CD4-positive, alpha-beta T cell treated with Interleukin-4 for 1 hour (primary cell): Measurements from ENCODE around the gene SERINC3.

ENCODE experiments used
- DNase-seq, 2 donors: peaks; one replicate each; pipeline ENCODE4 v3.0.0-alpha.2; 2020 to 2022

The SERINC3 gene

DNA sequence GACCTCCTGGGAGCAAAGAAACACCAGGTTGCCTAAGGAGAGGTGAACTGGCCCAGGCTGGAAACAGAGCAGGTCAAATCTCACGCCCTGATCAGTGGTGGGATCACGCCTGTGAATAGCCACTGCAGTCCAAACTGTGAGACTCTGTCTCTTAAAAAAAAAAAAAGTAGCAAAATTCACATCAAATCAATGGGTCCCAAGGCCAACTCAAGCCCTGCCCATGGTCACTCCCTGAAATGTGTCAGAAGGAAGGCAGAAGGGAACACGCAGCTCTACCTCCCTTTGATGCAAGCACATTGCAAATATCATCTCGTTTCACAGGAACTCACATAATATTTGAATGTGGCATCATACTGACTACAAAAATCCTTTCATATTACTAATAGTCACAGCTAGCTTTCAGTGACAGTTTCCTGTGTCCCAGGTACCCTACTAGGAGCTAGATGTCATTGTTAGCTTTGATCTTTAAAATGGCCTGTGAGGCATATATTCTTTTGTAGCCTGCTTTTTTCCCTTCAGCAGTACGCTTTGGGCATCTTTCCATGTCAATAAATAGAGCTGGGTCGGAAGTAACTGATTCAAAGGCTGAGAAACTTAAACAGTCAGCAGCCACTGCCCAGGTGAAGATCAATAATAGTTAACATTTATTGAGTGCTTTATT is 60.6 kb downstream of the SERINC3 start:
- DNase-seq: no peak

GRCh38 chr20:44460795-44461141 is 61.1 kb downstream of the SERINC3 start:
- peak in 1 of 2 donors; percentile 33 for DNase-seq

DNA sequence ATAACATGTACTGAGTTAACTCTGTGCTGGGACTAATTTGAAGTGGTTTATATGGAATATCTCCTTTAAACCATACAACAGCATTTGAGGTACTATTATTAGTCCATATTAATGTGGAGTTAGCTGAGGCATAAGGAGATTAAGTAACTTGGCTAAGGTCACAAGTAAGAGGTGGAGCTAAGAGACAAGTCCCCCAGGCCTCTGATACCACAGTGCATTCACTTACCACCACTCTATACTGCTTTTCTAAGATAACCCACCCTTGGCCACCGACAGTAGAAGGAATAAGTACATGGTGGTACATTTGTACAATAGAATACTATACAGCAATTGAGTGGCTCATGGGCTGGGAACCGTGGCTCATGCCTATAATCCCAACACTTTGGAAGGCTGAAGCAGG is 62.6 kb downstream of the SERINC3 start:
- no peak for DNase-seq

- DNase-seq: no peak
Observed at GRCh38 chr20:44457016-44457415, 64.9 kb downstream of the SERINC3 start.

DNA sequence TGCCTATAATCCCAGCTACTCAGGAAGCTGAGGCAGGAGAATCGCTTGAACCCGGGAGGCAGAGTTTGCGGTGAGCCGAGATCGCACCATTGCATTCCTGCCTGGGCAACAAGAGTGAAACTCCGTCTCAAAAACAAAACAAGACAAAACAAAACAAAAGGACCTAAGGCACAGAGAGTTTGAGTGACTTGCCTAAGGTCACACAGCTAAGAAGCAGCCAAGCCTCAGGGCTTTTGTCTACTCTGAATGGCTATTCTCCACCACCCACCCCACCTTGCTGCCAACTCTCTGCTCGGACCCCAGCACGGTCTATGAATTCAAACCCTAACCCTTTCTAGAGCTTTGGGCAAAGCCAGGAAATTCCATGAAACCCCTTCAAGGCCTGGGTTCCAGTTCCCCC is 65.3 kb downstream of the SERINC3 start:
- no peak for DNase-seq

DNA sequence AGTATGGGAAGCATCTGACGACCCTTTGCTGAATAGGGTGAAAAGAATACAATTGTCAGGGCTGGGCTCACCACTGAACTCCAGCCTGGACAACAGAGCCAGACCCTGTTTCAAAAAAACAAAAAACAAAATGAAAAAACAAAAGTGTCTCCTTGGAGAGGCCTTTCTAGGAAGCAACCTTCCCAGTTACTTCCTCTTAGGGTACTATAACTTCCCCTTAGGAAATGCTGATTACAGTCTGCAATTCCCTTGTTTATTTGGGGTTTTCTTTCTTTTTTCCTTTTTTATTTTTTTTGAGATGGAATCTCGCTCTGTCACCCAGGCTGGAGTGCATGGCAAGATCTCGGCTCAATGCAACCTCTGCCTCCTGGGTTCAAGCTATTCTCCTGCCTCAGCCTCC is 66.7 kb downstream of the SERINC3 start:
- no peak for DNase-seq

GRCh38 chr20:44454306-44454963 is 67.4 kb downstream of the SERINC3 start:
- no peak for DNase-seq

- DNase-seq: no peak
Observed at GRCh38 chr20:44450903-44451450, 70.9 kb downstream of the SERINC3 start.

GRCh38 chr20:44450281-44450889 is 71.5 kb downstream of the SERINC3 start:
- no peak for DNase-seq

DNA sequence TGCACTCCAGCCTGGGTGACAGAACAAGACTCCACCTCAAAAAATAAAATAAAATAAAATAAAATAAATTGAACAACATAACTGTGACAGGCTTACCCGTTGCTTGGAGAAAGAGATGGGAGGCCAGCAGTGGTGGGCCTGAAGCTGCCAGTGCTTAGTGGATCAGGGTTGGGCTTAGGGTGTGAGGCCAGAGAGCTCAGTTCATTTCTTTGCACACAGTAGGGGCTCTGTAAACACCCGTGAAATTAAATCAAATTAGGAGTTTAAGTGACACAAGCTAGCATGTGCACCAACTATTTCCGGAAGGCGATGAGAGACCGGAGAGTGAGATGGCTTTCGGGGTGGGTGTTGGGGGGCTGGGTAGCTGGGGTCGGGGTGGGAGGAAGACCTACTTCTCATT is 72.0 kb downstream of the SERINC3 start:
- DNase-seq: no peak

DNA sequence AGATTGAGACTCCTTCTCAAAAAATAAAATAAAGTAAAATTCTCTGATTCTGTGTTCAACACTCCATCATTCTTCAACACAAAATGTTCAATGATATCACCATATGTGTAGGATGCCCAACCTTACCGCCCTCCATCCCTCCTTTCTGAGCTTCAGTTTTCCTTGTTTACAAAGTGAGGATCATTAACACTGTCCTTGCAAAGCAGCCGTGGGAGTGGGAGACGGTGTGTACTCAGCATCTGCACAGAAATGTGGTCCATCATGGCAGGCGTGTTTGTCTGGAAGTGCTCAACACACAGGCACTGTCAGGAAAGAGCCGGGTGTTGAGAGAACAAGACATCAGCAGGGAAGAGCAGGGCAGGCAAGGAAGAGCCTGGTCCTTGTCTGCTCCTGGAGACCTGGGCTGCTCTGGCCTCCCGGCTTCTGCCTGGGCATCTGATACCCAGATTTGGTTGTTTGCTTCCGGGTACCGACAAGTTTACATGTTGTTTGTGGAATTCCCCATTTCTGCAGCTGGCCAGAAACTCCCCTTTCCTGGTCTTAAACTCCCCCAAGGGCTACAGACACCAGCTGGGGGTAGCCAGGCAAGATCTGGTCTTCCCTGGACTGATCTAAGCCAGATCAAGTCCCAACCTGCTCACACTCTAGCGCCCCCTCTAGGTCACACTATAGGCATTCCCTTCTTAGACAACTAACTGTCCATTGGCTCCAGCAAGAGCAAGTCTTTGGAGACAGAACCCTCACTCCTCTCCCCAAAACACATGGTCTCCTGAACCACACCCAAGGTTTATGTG is 72.9 kb downstream of the SERINC3 start:
- DNase-seq: no peak

- DNase-seq: no peak
Observed at GRCh38 chr20:44447827-44448419, 73.9 kb downstream of the SERINC3 start.
